Measurements from ENCODE around the gene BCLAF1. TPM values are rescaled to one million over a fixed set of nuclear protein-coding genes. Genes with fewer than 3 reads are reported as not detected.
"Not testable (repeated sequence)": the region's sequence is repeated elsewhere in the genome, so short reads cannot be mapped to it uniquely, and the experiment has no call there.

Gene BCLAF1
- total RNA-seq, 3 donors from 2014 or later: 136 to 218 (median 151) TPM

- no peak for TF ChIP-seq POLR2A (IDR thresholded peaks at IDR 0.05)
- TF ChIP-seq POLR2AphosphoS5 (IDR thresholded peaks at IDR 0.05): no peak
- TF ChIP-seq CTCF (IDR thresholded peaks at IDR 0.05): no peak
These were observed 19.5 kb upstream of the BCLAF1 start for GRCh38 chr6:136309171-136309570.

GRCh38 chr6:136308469-136308868 is 18.8 kb upstream of the BCLAF1 start:
- intact Hi-C loops (cut with DNase I; ENCODE audit: low total_unique reads); H3K4me1 ChIP-seq; H3K27me3 ChIP-seq; H3K27ac ChIP-seq; DNase-seq (ENCODE audit: low spot score in 2 of 2); H3K36me3 ChIP-seq; H3K9me3 ChIP-seq; H3K4me3 ChIP-seq: not testable (repeated sequence)

More at GRCh38 chr6:136309171-136309570, 19.5 kb upstream of the BCLAF1 start:
- no peak for DNase-seq (ENCODE audit: low spot score in 2 of 2)
- intact Hi-C loops (cut with DNase I; ENCODE audit: low total_unique reads): no loop called here
- Histone ChIP-seq H3K9me3 (no peaks in the 10 kb centered on the region), H3K36me3 (no peaks in the 10 kb centered on the region), H3K27me3 (no peaks in the 10 kb centered on the region), H3K4me1 (peaks cover 0 to 5% of the 10 kb centered on the region in 2 donors), H3K27ac (no peak overlapping the region), H3K4me3 (no peak overlapping the region)

GRCh38 chr6:136307351-136307750 is 17.7 kb upstream of the BCLAF1 start:
- Histone ChIP-seq H3K36me3 (no peaks in the 10 kb centered on the region), H3K9me3 (no peaks in the 10 kb centered on the region), H3K27ac (no peak overlapping the region), H3K27me3 (no peaks in the 10 kb centered on the region), H3K4me3 (no peak overlapping the region), H3K4me1 (peaks cover 0 to 5% of the 10 kb centered on the region in 2 donors)
- intact Hi-C loops (cut with DNase I; ENCODE audit: low total_unique reads): no loop called here
- DNase-seq (ENCODE audit: low spot score in 2 of 2): no peak
- TF ChIP-seq POLR2AphosphoS5 (IDR thresholded peaks at IDR 0.05): no peak

GRCh38 chr6:136306466-136306865 is 16.8 kb upstream of the BCLAF1 start:
- intact Hi-C loops (cut with DNase I; ENCODE audit: low total_unique reads): no loop called here
- Histone ChIP-seq H3K4me1 (peaks cover 0 to 5% of the 10 kb centered on the region in 2 donors), H3K27me3 (no peaks in the 10 kb centered on the region), H3K4me3 (no peak overlapping the region), H3K27ac (peak overlapping the region; percentile 63 to 67), H3K36me3 (no peaks in the 10 kb centered on the region), H3K9me3 (no peaks in the 10 kb centered on the region)
- no peak for DNase-seq (ENCODE audit: low spot score in 2 of 2)
- TF ChIP-seq POLR2AphosphoS5 (IDR thresholded peaks at IDR 0.05) (no peak), POLR2A (IDR thresholded peaks at IDR 0.05) (no peak), CTCF (IDR thresholded peaks at IDR 0.05) (no peak)

- Histone ChIP-seq H3K27me3 (no peaks in the 10 kb centered on the region), H3K9me3 (no peaks in the 10 kb centered on the region), H3K36me3 (no peaks in the 10 kb centered on the region), H3K27ac (peak overlapping the region in 1 of 2 donors; percentile 23), H3K4me3 (no peak overlapping the region), H3K4me1 (peaks cover 0 to 5% of the 10 kb centered on the region in 2 donors)
- DNase-seq (ENCODE audit: low spot score in 2 of 2): no peak
- intact Hi-C loops (cut with DNase I; ENCODE audit: low total_unique reads): no loop called here
- TF ChIP-seq POLR2A (IDR thresholded peaks at IDR 0.05) (no peak), POLR2AphosphoS5 (IDR thresholded peaks at IDR 0.05) (no peak), CTCF (IDR thresholded peaks at IDR 0.05) (no peak)
These were observed 14.8 kb upstream of the BCLAF1 start for GRCh38 chr6:136304410-136304809.

GRCh38 chr6:136303516-136303915 is 13.9 kb upstream of the BCLAF1 start:
- intact Hi-C loops (cut with DNase I; ENCODE audit: low total_unique reads): no loop called here
- Histone ChIP-seq H3K9me3 (no peaks in the 10 kb centered on the region), H3K4me1 (peaks cover 0 to 5% of the 10 kb centered on the region in 2 donors), H3K4me3 (no peak overlapping the region), H3K27ac (peak overlapping the region in 1 of 2 donors; percentile 23), H3K27me3 (no peaks in the 10 kb centered on the region), H3K36me3 (no peaks in the 10 kb centered on the region)
- TF ChIP-seq POLR2AphosphoS5 (IDR thresholded peaks at IDR 0.05) (no peak), CTCF (IDR thresholded peaks at IDR 0.05) (no peak), POLR2A (IDR thresholded peaks at IDR 0.05) (no peak)
- no peak for DNase-seq (ENCODE audit: low spot score in 2 of 2)

Measured in breast epithelium (tissue), 4 donors.